AG04450 (cell line): ENCODE data around the gene FOXM1. TPM values are rescaled to one million over a fixed set of nuclear protein-coding genes. Genes with fewer than 3 reads are reported as not detected.
A peak's percentile ranks its signal among the peaks of the same experiment; 100 is the strongest.

Experiments
- CTCF ChIA-PET: fragments of 300-600, 350-600 bp; formaldehyde crosslinking; extraction: SDS; loops from one replicate; lab custom pipeline; 2022; ENCODE audit warnings: antibody characterized with exemption, inconsistent platforms; lab: Charles Lee
- POLR2A ChIA-PET: fragments of 350-600 bp; formaldehyde crosslinking; extraction: SDS; loops from one replicate; lab custom pipeline; 2021; ENCODE audit warnings: antibody characterized with exemption, inconsistent platforms; lab: Yijun Ruan, JAX
- DNase-seq: peaks from one replicate; pipeline ENCODE4 v3.0.0-alpha.2; 2011; ENCODE audit warnings: low read depth, low spot score
- H3K27ac ChIP-seq: one replicate; pipeline ENCODE4 v1.5.1; 2012; ENCODE audit warnings: low read depth, low read length, control low read depth
- H3K27me3 ChIP-seq: one replicate; pipeline ENCODE4 v1.6.0; 2012; ENCODE audit warnings: low read length; ENCODE audit not compliant: control insufficient read depth, insufficient read depth
- H3K4me3 ChIP-seq: 2 replicates; pipeline ENCODE4 v1.5.1; 2011; ENCODE audit warnings: mild to moderate bottlenecking, low read depth, low read length, control low read depth
- H3K9me3 ChIP-seq: 2 replicates; pipeline ENCODE4 v1.5.1; 2012; ENCODE audit warnings: low read length; ENCODE audit not compliant: control insufficient read depth, insufficient read depth
- polyA plus RNA-seq: library from polyadenylated mRNA; depleted of rRNA; stranded (reverse); fragments of >200 nt; gene quantifications from 2 replicates; pipeline ENCODE4 v1.2.3, GENCODE V29; 2011
- TF ChIP-seq, protein P1 (sequence below): IDR thresholded peaks from 2 replicates; pipeline ENCODE4 v1.5.1; 2011; ENCODE audit warnings: low read depth, low read length, control low read depth, inconsistent platforms

FOXM1 gene
- polyA plus RNA-seq, 1 experiment = 10.8 TPM

DNA sequence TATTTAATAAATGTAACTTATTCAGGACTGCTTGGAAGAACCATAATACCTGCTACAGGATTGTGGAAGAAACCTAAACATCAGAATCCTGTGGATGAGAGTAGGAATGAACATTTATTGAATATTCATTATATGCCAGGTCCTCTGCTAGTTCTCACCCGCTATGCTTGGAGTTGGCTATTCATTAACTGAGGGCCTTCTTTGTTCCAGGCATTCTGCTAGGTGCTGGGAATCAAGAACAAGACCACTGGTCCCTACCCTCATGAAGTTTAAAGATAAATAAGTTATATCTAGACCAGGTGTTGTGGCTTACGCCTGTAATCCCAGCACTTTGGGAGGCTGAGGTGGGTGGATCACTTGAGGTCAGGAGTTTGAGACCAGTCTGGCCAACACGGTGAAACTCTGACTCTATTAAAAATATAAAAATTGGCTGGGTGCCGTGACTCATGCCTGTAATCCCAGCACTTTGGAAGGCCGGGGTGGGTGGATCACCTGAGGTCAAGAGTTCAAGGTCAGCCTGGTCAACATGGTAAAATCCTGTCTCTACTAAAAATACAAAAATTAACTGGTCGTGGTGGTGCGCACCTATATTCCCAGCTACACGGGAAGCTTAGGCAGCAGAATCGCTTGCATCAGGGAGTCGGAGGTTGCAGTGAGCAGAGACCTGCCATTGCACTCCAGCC is 9.9 kb upstream of the FOXM1 start:
- Histone ChIP-seq H3K27ac (no peak overlapping the region), H3K27me3 (no peaks in the 10 kb centered on the region), H3K4me3 (no peak overlapping the region), H3K9me3 (peaks cover 3% of the 10 kb centered on the region; the same call in 1 of the 2 replicates)
- DNase-seq = no peak
- POLR2A ChIA-PET = no interaction called here
- TF ChIP-seq, protein P1, sequence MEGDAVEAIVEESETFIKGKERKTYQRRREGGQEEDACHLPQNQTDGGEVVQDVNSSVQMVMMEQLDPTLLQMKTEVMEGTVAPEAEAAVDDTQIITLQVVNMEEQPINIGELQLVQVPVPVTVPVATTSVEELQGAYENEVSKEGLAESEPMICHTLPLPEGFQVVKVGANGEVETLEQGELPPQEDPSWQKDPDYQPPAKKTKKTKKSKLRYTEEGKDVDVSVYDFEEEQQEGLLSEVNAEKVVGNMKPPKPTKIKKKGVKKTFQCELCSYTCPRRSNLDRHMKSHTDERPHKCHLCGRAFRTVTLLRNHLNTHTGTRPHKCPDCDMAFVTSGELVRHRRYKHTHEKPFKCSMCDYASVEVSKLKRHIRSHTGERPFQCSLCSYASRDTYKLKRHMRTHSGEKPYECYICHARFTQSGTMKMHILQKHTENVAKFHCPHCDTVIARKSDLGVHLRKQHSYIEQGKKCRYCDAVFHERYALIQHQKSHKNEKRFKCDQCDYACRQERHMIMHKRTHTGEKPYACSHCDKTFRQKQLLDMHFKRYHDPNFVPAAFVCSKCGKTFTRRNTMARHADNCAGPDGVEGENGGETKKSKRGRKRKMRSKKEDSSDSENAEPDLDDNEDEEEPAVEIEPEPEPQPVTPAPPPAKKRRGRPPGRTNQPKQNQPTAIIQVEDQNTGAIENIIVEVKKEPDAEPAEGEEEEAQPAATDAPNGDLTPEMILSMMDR = no peak
- CTCF ChIA-PET = interaction anchor here (0.8 to 3.0 kb wide), 2 partner anchors 147 to 155 kb away, joined by 3 to 17 read pairs; no protein-coding TSS in a partner anchor

DNA sequence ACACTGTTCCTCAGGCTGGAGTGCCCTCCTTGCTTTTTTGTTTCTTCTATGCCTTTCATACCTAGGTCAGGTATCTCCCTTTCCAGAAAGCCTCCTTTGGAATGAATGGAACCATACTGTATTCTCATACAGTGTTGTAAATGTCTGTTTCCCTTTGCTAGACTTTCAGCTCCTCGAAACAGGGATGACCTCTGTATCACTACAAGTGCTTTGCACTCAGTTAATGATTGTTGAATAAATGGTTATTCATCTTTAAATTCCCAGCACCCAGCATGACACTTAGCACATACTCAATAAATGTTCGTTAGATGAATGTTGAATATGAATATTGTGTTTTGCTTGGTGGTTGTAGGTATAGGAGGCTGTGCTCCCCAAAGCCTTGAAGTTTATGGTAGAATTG is 7.8 kb upstream of the FOXM1 start:
- H3K27me3 ChIP-seq = no peaks in the 10 kb centered on the region
- ChIA-PET POLR2A (interaction anchor here (0.7 kb wide), 1 partner anchor 1103 kb away, joined by 8 read pairs; no protein-coding TSS in a partner anchor), CTCF (interaction anchor here (0.5 to 3.0 kb wide), 17 partner anchors 8 to 1939 kb away, joined by 3 to 17 read pairs (median 4); partner anchors contain the start of genes FOXM1 and RHNO1)
- H3K9me3 ChIP-seq = no peaks in the 10 kb centered on the region
- no peak overlapping the region for H3K27ac ChIP-seq
- TF ChIP-seq, protein P1 = no peak
- H3K4me3 ChIP-seq = no peak overlapping the region
- no peak for DNase-seq

GRCh38 chr12:2879853-2880252 is 2.9 kb upstream of the FOXM1 start:
- H3K27ac ChIP-seq = no peak overlapping the region
- POLR2A ChIA-PET = no interaction called here
- TF ChIP-seq, protein P1 = no peak
- no peak for DNase-seq
- H3K4me3 ChIP-seq = no peak overlapping the region
- CTCF ChIA-PET = interaction anchor here (0.6 kb wide), 1 partner anchor 168 kb away, joined by 6 read pairs; no protein-coding TSS in a partner anchor
- no peaks in the 10 kb centered on the region for H3K27me3 ChIP-seq
- no peaks in the 10 kb centered on the region; the same call in 1 of the 2 replicates for H3K9me3 ChIP-seq

DNA sequence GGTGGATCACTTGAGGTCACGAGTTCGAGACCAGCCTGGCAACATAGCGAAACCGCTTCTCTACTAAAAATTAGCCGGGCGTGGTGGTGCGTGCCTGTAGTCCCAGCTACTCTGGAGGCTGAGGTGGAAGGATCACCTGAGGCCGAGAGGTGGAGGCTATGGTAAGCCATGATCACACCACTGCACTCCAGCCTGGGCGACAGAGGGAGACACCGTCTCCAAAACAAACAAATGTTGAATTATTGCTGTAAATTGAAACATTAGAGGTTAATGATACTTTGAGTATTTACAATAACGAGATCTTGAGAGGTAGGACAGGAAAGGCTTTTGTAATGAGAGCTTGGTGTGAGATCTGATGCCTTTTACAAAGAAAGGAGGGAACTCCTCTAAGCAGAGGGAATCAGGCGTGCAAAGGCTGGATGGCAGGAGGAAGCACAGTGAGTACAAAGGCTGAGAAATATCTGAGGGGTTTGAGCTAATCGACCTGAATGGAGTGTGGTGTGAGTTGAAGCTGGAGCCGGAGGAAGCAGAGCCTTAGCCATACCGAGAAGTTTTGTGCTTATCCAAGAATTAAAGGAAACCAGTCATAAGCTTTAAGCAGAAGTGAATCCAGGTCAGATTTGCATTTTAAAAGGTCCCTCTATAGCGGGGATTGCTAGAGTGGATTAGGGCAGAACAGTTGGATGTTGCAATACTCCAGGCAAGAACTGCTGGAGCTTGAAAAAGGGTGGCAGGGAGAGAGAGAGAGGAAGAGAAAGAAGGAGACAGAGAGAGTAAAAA is 1.2 kb upstream of the FOXM1 start:
- H3K27me3 ChIP-seq = no peaks in the 10 kb centered on the region
- DNase-seq = no peak
- H3K27ac ChIP-seq = peak overlapping the region; percentile 84
- ChIA-PET CTCF (interaction anchor here (0.7 to 2.2 kb wide), 3 partner anchors 8 to 24 kb away, joined by 3 to 11 read pairs (median 3); no protein-coding TSS in a partner anchor), POLR2A (interaction anchor here (0.6 to 0.9 kb wide), 2 partner anchors 14 to 578 kb away, joined by 3 to 4 read pairs; no protein-coding TSS in a partner anchor)
- TF ChIP-seq, protein P1 = no peak
- peak overlapping the region; percentile 82 for H3K4me3 ChIP-seq
- no peaks in the 10 kb centered on the region; the same call in 1 of the 2 replicates for H3K9me3 ChIP-seq
